HG02938 (cell line): ENCODE measurements around the gene ACTR3C.
"Not testable (repeated sequence)": the region's sequence is repeated elsewhere in the genome, so short reads cannot be mapped to it uniquely, and the experiment has no call there.

ENCODE experiments used
- ATAC-seq: cut with Tn5 transposase; IDR thresholded peaks from one replicate; pipeline ENCODE4 v1.9.1; 2021; ENCODE audit warnings: mild to moderate bottlenecking, moderate library complexity; ENCODE audit not compliant: unreplicated experiment

The ACTR3C gene

GRCh38 chr7:150337179-150337578, 13.8 kb upstream of the ACTR3C start:
- no peak for ATAC-seq

DNA sequence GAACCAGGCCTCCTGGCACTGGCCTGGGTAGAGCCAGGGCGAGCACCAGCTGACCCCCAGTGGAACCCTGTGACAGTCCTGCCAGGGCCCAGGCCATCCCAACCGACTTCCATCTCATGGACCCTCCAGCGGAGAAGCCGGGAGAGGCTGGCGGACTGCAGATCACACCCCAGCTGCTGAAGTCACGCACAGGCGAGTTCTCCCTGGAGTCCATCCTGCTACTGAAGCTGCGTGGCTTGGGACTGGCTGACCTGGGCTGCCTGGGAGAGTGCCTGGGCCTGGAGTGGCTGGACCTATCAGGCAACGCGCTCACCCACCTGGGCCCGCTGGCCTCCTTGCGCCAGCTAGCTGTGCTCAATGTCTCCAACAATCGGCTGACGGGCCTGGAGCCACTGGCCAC, 13.4 kb upstream of the ACTR3C start:
- ATAC-seq, result no peak

DNA sequence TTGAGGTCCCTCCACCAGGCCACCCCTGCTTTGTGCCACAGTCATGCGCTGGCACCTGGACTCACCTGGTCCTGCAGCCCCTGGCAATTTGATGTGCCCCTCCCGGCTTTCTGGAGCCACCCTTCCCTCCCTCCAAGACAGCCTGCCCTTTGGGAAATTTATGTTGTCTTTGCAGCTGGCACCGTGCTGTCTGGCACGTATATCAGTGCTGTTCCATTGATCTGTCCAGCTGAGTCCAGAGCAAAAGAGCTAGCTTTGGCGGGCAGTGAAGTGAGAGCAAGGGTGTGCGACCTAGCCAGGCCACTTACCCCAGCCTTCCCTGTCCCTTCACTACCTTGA, 12.4 kb upstream of the ACTR3C start:
- no peak for ATAC-seq

GRCh38 chr7:150335108-150335773, 11.9 kb upstream of the ACTR3C start:
- no peak for ATAC-seq

GRCh38 chr7:150334108-150334507, 10.8 kb upstream of the ACTR3C start:
- no peak for ATAC-seq

GRCh38 chr7:150333659-150334058, 10.3 kb upstream of the ACTR3C start:
- no peak for ATAC-seq

DNA sequence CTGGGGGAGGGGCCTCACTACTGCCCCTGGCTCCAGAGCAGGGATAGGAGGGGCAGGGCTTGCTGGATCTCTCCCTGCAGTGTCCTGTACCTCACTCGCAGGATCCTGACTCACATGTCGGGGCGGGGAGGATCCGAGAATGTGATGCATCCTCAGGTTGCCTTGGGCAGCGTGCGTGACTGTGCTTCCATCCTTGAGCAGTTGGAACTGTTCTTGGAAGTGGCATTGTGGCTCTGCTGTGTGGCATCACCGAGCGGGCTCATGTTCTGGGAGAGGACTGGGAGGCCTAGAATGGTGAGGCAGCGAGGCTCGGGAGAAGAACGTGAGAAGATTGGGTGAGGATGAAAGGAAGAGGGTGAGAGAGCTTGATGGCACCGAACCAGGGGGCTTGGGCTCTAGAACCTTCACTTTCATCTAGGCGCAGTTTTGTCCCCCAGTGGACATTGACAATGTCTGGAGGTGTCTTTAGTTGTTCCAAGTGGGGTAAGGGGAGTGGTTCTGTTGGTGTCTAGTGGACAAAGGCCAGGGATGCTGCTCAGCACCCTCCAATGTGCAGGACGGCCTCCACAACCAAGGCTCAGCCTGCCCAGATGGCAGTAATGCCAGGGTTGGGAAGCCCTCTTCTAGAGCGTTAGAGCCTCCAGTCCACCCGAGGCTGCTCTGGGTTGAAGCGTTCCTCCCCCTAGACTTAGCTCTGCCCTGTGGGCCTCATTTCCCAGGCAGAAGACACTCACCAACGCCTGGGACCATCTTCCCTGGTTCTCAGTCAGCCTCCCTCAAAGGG, 9.7 kb upstream of the ACTR3C start:
- ATAC-seq, result no peak

DNA sequence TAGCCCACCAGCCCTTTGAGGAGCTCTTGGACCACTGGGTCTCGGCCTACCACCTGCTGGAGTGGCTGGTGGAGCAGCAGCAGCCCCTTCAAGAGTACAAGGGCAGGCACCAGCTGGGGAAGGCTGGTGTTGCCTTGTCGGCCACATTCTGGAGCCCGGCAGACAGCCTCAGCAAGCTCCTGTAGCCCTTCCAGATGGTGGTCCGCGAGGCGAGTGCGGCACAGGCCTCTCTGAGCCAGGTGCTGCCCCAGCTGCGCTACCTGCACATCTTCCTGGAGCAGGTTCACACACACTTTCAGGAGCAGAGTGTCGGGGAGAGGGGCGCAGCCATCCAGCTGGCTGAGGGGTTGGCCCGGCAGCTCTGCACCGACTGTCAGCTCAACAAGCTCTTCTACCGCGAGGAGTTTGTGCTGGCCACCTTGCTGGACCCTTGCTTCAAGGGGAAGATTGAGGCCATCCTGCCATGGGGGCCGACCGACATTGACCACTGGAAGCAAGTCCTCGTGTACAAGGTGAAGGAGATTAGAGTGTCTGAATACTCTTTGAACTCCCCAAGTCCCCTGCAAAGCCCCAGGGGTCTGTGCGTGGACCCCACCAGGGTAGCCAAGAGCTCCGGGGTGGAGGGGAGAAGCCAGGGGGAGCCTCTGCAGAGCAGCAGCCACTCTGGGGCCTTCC, 7.0 kb upstream of the ACTR3C start:
- ATAC-seq, result no peak

- no peak for ATAC-seq
Measured at GRCh38 chr7:150329331-150330120, 6.2 kb upstream of the ACTR3C start.

DNA sequence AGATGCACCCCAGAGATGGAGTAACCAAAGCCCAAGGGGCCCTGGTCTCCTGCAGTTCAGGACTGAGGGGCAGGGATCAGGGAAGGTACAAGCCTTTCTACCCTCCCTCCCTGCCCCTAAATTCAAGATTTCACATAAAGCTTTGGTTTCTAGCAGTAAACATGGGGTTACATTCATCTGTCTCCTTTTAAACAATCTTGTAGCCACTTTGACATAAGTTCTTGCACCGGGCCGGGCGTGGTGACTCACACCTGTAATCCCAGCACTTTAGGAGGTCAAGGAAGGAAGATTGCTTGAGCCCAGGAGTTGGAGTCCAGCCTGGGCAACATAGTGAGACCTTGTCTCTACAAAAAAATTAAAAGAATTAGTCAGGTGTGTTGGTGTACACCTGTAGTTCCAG, 4.0 kb upstream of the ACTR3C start:
- no peak for ATAC-seq

GRCh38 chr7:150326657-150327268, 3.4 kb upstream of the ACTR3C start:
- no peak for ATAC-seq

DNA sequence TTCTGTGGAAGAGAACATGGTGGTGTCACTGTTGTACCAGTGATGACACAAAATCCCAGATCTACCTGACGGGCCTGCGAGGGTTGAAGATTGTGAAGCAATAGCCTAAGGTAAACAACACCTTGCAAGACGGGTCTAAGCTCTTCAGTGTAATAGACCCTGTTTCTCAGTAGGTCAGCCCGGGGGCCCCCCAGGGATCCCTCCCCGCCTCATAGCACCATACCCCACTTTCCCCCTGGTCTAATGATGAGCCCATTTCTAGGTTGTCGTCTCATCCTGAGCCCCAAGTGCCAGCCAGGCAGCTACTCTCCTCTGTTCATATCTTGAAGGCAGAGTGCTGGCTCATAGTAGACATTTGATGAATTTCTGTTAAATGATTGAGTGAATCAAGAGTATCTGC, 2.6 kb upstream of the ACTR3C start:
- ATAC-seq, result no peak

DNA sequence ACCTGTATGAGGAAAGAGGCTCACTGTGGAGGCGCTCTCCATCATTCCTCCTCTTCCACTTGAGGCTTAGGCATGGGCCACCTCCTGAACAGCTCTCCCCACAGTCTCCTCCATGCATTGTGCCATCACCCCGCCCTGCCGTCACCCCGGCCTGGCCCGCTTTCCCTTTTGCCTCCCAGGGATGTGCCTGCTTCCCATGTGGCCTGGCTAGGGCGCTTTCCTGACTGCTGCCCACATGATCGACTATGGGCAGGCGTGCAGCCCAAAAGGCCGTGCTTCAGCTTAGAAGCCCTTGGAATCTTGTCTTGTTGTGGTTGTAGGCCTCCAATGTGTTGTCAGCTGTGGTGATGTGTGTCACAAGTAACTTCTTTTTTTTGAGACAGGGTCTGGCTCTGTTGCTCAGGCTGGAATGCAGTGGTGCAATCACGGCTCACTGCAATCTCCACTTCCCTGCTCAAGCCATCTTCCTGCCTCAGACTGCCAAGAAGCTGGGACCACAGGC, 1.8 kb upstream of the ACTR3C start:
- ATAC-seq, result no peak

GRCh38 chr7:150324373-150324961, 1.1 kb upstream of the ACTR3C start:
- no peak for ATAC-seq

DNA sequence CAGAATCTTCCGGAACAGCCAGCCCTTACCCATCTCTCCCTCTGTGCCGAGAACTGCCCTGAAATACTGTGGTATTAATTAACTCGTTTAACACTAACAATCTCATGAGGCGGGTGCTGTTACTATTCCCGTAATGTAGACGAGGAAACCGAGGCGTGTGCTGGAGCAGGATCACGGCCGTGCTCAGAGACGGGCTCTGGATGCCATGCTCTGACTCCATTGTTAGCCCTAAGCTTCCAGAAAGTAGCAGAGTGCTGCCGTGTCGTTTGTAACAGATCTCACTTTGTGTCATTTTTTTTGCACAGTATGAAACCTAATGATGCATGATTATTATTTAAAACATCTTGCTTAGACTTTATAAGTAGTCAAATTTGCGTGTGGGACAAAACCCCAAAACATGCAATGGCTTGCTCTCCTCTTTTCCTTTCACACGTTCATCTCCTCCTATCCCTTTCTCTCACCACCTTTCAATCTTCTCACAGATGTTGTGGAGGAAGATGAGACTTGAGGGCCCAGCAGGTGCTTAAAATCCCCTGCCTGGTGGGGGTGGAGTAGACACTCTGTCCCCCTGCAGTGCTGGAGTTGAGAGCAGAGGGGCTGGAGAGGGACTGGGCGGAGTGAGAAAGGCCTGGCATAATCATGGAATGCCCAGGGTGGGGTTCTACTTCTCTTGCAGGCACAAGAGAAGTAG, 482 bp upstream of the ACTR3C start:
- ATAC-seq, result peak; percentile 11

- ATAC-seq, result peak; percentile 33
Measured at GRCh38 chr7:150322114-150322832, 1.1 kb downstream of the ACTR3C start.

- ATAC-seq, result no peak
Measured at GRCh38 chr7:150321788-150322113, 1.6 kb downstream of the ACTR3C start.

GRCh38 chr7:150317748-150318444, 5.4 kb downstream of the ACTR3C start:
- ATAC-seq, result no peak

- ATAC-seq, result not testable (repeated sequence)
Measured at GRCh38 chr7:150316987-150317386, 6.4 kb downstream of the ACTR3C start.
